ENCODE results near the gene C1QTNF2. TPM values are rescaled to one million over a fixed set of nuclear protein-coding genes. Genes with fewer than 3 reads are reported as not detected.

C1QTNF2 gene
- total and polyA plus RNA-seq, 2 of the 8 experiments (the other 6 are each of a cell fraction or from before 2014, with no cell fraction given), result 1.0 to 2.0 TPM

DNA sequence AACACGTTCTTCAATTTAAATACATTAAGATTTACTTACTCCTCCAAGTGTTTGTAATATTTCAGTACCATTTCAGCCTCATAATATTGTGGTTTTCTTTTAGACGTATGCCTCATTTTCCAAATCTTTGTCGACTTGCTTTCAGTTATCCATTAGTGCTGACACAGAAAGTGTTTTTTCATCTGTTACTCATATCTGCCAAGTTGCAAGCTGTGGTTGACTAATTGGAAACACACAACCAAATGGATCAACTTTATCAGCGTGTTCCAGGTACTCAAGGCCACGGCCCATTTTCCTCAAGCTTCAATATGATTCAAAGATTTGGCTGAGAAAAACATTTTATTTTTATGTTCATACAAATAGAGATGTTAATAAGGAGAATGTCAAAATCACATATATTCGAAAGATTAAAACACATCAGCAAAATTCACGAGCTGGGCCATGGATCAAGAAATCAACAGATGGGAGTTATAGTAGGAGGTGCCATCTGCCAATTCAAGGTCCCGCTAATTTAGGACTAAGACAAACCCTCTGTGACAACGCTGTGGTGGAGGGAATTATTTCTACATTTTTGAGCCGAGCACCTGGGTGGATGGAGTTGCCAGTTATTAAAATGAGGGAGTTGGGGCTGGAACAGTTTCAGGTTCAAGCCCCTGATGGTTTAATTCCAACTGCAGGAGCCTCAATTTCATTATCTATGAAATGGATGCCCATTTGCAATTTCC lies 30.9 kb downstream of the C1QTNF2 start:
- CTCF ChIA-PET (ENCODE audit: partially characterized antibody), result interaction anchor here (1.5 kb wide), 1 partner anchor 256 kb away, joined by 3 read pairs; no protein-coding TSS in a partner anchor
- no peak overlapping the region for H3K4ac ChIP-seq (replicated peaks; ENCODE audit: insufficient read length, low read depth, low read length)
- POLR2A ChIA-PET (ENCODE audit: partially characterized antibody), result interaction anchor here (1.3 kb wide), 1 partner anchor 26 kb away, joined by 3 read pairs; no protein-coding TSS in a partner anchor
- no peak overlapping the region for H4K91ac ChIP-seq (replicated peaks; ENCODE audit: insufficient read length, low read length)
- no peaks in the 10 kb centered on the region for H3K23me2 ChIP-seq (ENCODE audit: low read depth, low read length)
- no peak overlapping the region for H2BK5ac ChIP-seq (ENCODE audit: low read depth, low read length)
- no peak overlapping the region for H3K9ac ChIP-seq (replicated peaks in 1 of 4; ENCODE audit: extremely low read depth in 1 of 4, low read depth in 3 of 4, low read length in 3 of 4)
- no peak overlapping the region for H3K27ac ChIP-seq (ENCODE audit: low read depth, low read length)
- H3K14ac ChIP-seq (ENCODE audit: insufficient read length), result no peak overlapping the region
- H3K27me3 ChIP-seq (replicated peaks in 1 of 4; ENCODE audit: control insufficient read depth in 3 of 4, extremely low read depth in 1 of 4, insufficient read depth in 3 of 4, low read length in 3 of 4), result no peaks in the 10 kb centered on the region; a peak in 1 of 7 replicates
- no peak overlapping the region for H2AK5ac ChIP-seq (ENCODE audit: low read depth, low read length)
- no peak overlapping the region for H2AFZ ChIP-seq (ENCODE audit: low read length)
- no peaks in the 10 kb centered on the region for H3K79me1 ChIP-seq (ENCODE audit: low read depth, low read length)
- H2BK12ac ChIP-seq (ENCODE audit: low read depth, low read length), result no peak overlapping the region
- no peak overlapping the region for H3K4me2 ChIP-seq (ENCODE audit: insufficient read depth in 1 of 2, low read depth in 2 of 2, low read length in 2 of 2)
- H4K5ac ChIP-seq (ENCODE audit: insufficient read length, low read depth, low read length), result no peak overlapping the region
- WGBS, 2 experiments (ENCODE audit: extremely low coverage in 1 of 2, insufficient coverage in 1 of 2, insufficient read length in 1 of 2, insufficient replicate concordance in 2 of 2, low coverage in 1 of 2, low lambda C conversion rate in 2 of 2, missing lambda C conversion rate in 1 of 2), result 90 to 100% methylated on average over 1 to 10 of the region's 10 CpGs
- H3K79me2 ChIP-seq (ENCODE audit: control insufficient read depth in 1 of 2, insufficient read depth in 2 of 2, low read length in 2 of 2), result no peaks in the 10 kb centered on the region
- no peak overlapping the region; the same call in 1 of the 2 replicates for H2BK20ac ChIP-seq (ENCODE audit: low read length)
- H3K56ac ChIP-seq (replicated peaks; ENCODE audit: insufficient read length, low read depth, low read length), result no peak overlapping the region
- no peak overlapping the region for H4K8ac ChIP-seq (ENCODE audit: extremely low read depth, insufficient read depth, low read length)
- H3K4me1 ChIP-seq (replicated peaks in 1 of 4; ENCODE audit: control insufficient read depth in 3 of 4, insufficient read depth in 4 of 4, low read length in 3 of 4), result no peaks in the 10 kb centered on the region
- no peak overlapping the region for H2BK120ac ChIP-seq (replicated peaks; ENCODE audit: low read depth, low read length)
- no peak overlapping the region for H3K23ac ChIP-seq (ENCODE audit: insufficient read length)
- no peak overlapping the region for H2BK15ac ChIP-seq (ENCODE audit: low read length)
- no peaks in the 10 kb centered on the region for H3K36me3 ChIP-seq (ENCODE audit: control insufficient read depth in 2 of 4, insufficient read depth in 4 of 4, low read length in 3 of 4)
- H4K20me1 ChIP-seq (replicated peaks in 1 of 2; ENCODE audit: control insufficient read depth in 1 of 2, insufficient read depth in 2 of 2, low read length in 2 of 2), result no peaks in the 10 kb centered on the region
- FAIRE-seq, result no peak
- no peak for DNase-seq (ENCODE audit: low read depth in 1 of 2, low spot score in 2 of 2)
- H3K4me3 ChIP-seq (ENCODE audit: extremely low read depth in 1 of 4, insufficient read depth in 2 of 4, low read depth in 3 of 4, low read length in 4 of 4), result no peak overlapping the region
- H3K9me3 ChIP-seq (ENCODE audit: insufficient read depth in 2 of 2, low read depth in 1 of 2, low read length in 1 of 2), result no peaks in the 10 kb centered on the region
- H3K18ac ChIP-seq (ENCODE audit: extremely low read depth, low read length), result no peak overlapping the region
- TF ChIP-seq CEBPB (IDR thresholded peaks at IDR 0.05; ENCODE audit: low read depth, low read length) (no peak), ASH2L (IDR thresholded peaks at IDR 0.05; ENCODE audit: low read length) (no peak), BRCA1 (IDR thresholded peaks at IDR 0.05; ENCODE audit: low read depth, low read length) (no peak), HDAC2 (IDR thresholded peaks at IDR 0.05; ENCODE audit: borderline replicate concordance in 1 of 2, low read depth in 2 of 2, low read length in 2 of 2) (no peak), CTCF (IDR thresholded peaks at IDR 0.05; ENCODE audit: control extremely low read depth in 1 of 3, insufficient read depth in 1 of 3, low read depth in 1 of 3, low read length in 3 of 3) (no peak), TCF12 (IDR thresholded peaks at IDR 0.05; ENCODE audit: low read depth, low read length) (no peak), GABPA (IDR thresholded peaks at IDR 0.05; ENCODE audit: borderline replicate concordance, insufficient read depth, low read length) (no peak), ATF3 (IDR thresholded peaks at IDR 0.05; ENCODE audit: insufficient read depth, low read depth, low read length) (no peak), KDM4A (IDR thresholded peaks at IDR 0.05; ENCODE audit: low read depth, low read length, severe bottlenecking) (no peak)
